Lower leg skin (tissue), 3 donors: ENCODE data around the gene CDH13.

Source experiments
- POLR2A ChIP-seq, 2 donors: fragments of 450-650 bp; IDR thresholded peaks; one replicate each; pipeline ENCODE4 v1.6.1; 2016 to 2017; ENCODE audit warnings: antibody characterized with exemption in 2 of 2, mild to moderate bottlenecking in 1 of 2, moderate library complexity in 1 of 2
- TF ChIP-seq, protein P1 (sequence below), 3 donors: fragments of 450-650 bp; IDR thresholded peaks; one replicate each; pipeline ENCODE4 v1.5.1; 2016; ENCODE audit warnings: antibody characterized with exemption in 3 of 3, mild to moderate bottlenecking in 3 of 3, moderate library complexity in 2 of 3

DNA sequence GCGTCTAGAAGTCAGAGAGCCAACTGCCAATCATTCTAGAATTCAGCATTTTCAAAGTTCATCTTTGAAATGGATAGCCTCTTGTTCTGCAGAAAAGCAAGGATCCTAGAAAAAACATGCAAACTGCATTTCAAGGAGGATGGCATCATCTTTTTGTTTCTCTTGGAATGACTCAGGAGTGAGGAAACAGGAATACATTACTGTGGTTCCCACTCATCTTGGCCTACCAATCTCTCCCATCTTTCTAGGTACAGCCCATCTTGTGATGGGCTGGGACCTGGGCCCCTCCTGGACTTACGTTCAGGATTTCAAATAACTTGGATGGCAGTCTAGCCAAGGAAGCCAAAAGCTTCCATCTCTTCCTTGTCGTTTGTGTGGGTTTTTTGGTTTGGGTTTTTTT, 363.4 kb downstream of the CDH13 start:
- TF ChIP-seq, protein P1, sequence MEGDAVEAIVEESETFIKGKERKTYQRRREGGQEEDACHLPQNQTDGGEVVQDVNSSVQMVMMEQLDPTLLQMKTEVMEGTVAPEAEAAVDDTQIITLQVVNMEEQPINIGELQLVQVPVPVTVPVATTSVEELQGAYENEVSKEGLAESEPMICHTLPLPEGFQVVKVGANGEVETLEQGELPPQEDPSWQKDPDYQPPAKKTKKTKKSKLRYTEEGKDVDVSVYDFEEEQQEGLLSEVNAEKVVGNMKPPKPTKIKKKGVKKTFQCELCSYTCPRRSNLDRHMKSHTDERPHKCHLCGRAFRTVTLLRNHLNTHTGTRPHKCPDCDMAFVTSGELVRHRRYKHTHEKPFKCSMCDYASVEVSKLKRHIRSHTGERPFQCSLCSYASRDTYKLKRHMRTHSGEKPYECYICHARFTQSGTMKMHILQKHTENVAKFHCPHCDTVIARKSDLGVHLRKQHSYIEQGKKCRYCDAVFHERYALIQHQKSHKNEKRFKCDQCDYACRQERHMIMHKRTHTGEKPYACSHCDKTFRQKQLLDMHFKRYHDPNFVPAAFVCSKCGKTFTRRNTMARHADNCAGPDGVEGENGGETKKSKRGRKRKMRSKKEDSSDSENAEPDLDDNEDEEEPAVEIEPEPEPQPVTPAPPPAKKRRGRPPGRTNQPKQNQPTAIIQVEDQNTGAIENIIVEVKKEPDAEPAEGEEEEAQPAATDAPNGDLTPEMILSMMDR (IDR thresholded peaks at IDR 0.05), result no peak
- no peak for TF ChIP-seq POLR2A (IDR thresholded peaks at IDR 0.05)
